Endothelial cell (in vitro differentiated cells): Measurements from ENCODE around the gene HIRIP3. TPM values are rescaled to one million over a fixed set of nuclear protein-coding genes. Genes with fewer than 3 reads are reported as not detected.

ENCODE experiments used
- DNase-seq: peaks from one replicate; pipeline ENCODE4 v3.0.0; 2021; ENCODE audit warnings: low spot score
- H3K27ac Mint-ChIP-seq: one replicate; pipeline ENCODE4 v1.8.0; 2021; ENCODE audit warnings: mixed read lengths, inconsistent platforms; ENCODE audit not compliant: unreplicated experiment
- H3K27me3 Mint-ChIP-seq: one replicate; pipeline ENCODE4 v1.8.0; 2021; ENCODE audit warnings: mild to moderate bottlenecking, moderate library complexity, mixed read lengths, inconsistent platforms; ENCODE audit not compliant: unreplicated experiment
- H3K36me3 Mint-ChIP-seq: one replicate; pipeline ENCODE4 v1.8.0; 2021; ENCODE audit warnings: mild to moderate bottlenecking, low read depth, mixed read lengths, inconsistent platforms; ENCODE audit not compliant: unreplicated experiment
- H3K4me1 Mint-ChIP-seq: one replicate; pipeline ENCODE4 v1.8.0; 2021; ENCODE audit warnings: mild to moderate bottlenecking, mixed read lengths, inconsistent platforms; ENCODE audit not compliant: unreplicated experiment
- H3K4me3 Mint-ChIP-seq: one replicate; pipeline ENCODE4 v1.8.0; 2021; ENCODE audit warnings: mild to moderate bottlenecking, mixed read lengths, inconsistent platforms; ENCODE audit not compliant: unreplicated experiment
- H3K9me3 Mint-ChIP-seq: one replicate; pipeline ENCODE4 v1.8.0; 2021; ENCODE audit warnings: mixed read lengths, inconsistent platforms; ENCODE audit not compliant: unreplicated experiment
- CTCF ChIP-seq: fragments of 200-600 bp; sonication (generic); IDR thresholded peaks from one replicate; pipeline ENCODE4 v1.5.0; 2021; ENCODE audit warnings: antibody characterized with exemption; ENCODE audit not compliant: unreplicated experiment
- total RNA-seq: library from RNA; stranded (reverse); fragmentation: NEBNext Ultra II Directional; extraction: Animal tissue kit (Norgen Biotek cat#: 25700); gene quantifications from one replicate; pipeline ENCODE4 v1.2.1, GENCODE V29; 2021; ENCODE audit not compliant: unreplicated experiment

Gene HIRIP3
- total RNA-seq, 1 donor from 2014 or later, result 5.2 TPM

- DNase-seq, result no peak
- Mint-ChIP-seq H3K9me3 (no peaks in the 10 kb centered on the region), H3K27me3 (peaks cover 9% of the 10 kb centered on the region), H3K4me3 (no peak overlapping the region), H3K27ac (no peak overlapping the region), H3K36me3 (no peaks in the 10 kb centered on the region), H3K4me1 (peaks cover 18% of the 10 kb centered on the region)
- TF ChIP-seq CTCF, result no peak
These were observed 36.1 kb downstream of the HIRIP3 start for GRCh38 chr16:29959293-29959692.

- peaks cover 18% of the 10 kb centered on the region for H3K4me1 Mint-ChIP-seq
- H3K4me3 Mint-ChIP-seq, result no peak overlapping the region
- no peaks in the 10 kb centered on the region for H3K36me3 Mint-ChIP-seq
These were observed 36.7 kb downstream of the HIRIP3 start for GRCh38 chr16:29958756-29959155.

GRCh38 chr16:29951625-29952365 lies 43.6 kb downstream of the HIRIP3 start:
- Mint-ChIP-seq H3K4me3 (no peak overlapping the region), H3K27ac (no peak overlapping the region), H3K9me3 (no peaks in the 10 kb centered on the region), H3K36me3 (no peaks in the 10 kb centered on the region), H3K27me3 (no peaks in the 10 kb centered on the region), H3K4me1 (no peaks in the 10 kb centered on the region)
- no peak for TF ChIP-seq CTCF
- no peak for DNase-seq

More at GRCh38 chr16:29958756-29959155, 36.7 kb downstream of the HIRIP3 start:
- Mint-ChIP-seq H3K27ac (no peak overlapping the region), H3K27me3 (peaks cover 9% of the 10 kb centered on the region), H3K9me3 (no peaks in the 10 kb centered on the region)
- no peak for TF ChIP-seq CTCF
- no peak for DNase-seq

GRCh38 chr16:29950806-29951461 lies 44.5 kb downstream of the HIRIP3 start:
- Mint-ChIP-seq H3K27ac (no peak overlapping the region), H3K9me3 (no peaks in the 10 kb centered on the region), H3K4me3 (no peak overlapping the region), H3K36me3 (no peaks in the 10 kb centered on the region), H3K4me1 (no peaks in the 10 kb centered on the region), H3K27me3 (peaks cover 1% of the 10 kb centered on the region)
- no peak for DNase-seq
- TF ChIP-seq CTCF, result no peak

DNA sequence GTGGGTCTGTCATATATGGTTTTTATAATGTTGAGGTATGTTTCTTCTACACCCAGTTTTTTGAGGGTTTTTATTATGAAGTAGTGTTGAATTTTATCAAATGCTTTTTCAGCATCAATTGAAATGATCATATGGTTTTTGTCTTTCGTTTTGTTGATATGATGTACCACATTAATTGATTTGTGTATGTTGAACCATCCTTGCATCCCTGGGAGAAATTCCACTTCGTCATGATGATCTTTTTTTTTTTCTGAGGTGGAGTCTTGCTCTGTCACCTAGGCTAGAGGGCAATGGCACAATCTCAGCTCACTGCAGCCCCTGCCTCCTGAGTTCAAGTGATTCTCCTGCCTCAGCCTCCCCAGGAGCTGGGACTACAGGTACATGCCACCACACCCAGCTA lies 47.5 kb downstream of the HIRIP3 start:
- no peak for TF ChIP-seq CTCF
- DNase-seq, result no peak
- no peaks in the 10 kb centered on the region for H3K36me3 Mint-ChIP-seq
- peaks cover 2% of the 10 kb centered on the region for H3K27me3 Mint-ChIP-seq
- H3K27ac Mint-ChIP-seq, result no peak overlapping the region
- H3K9me3 Mint-ChIP-seq, result no peaks in the 10 kb centered on the region
- peaks cover 6% of the 10 kb centered on the region for H3K4me1 Mint-ChIP-seq
- H3K4me3 Mint-ChIP-seq, result peak overlapping the region; percentile 49
